HepG2 (cell line): ENCODE data around the gene CCDC157. TPM values are rescaled to one million over a fixed set of nuclear protein-coding genes. Genes with fewer than 3 reads are reported as not detected.

Experiments used
- ATAC-seq: fragments of 200-7000 bp; cut with Tn5 transposase; 3 replicates; pipeline ENCODE4 v1.9.1; 2020; ENCODE audit warnings: mild to moderate bottlenecking, moderate library complexity
- BruUV-seq: library from RNA; stranded (reverse); fragments of 400-500 nt; replicated peaks from 2 replicates; lab custom pipeline; 2021; lab: Mats Ljungman, UMichigan
- CTCF ChIA-PET: fragments of 300-600 bp; formaldehyde crosslinking; extraction: SDS; loops from one replicate; lab custom pipeline; 2021; ENCODE audit warnings: low total read pairs, inconsistent platforms, low intra/inter-chr PET ratio; lab: Yijun Ruan, JAX
- POLR2A ChIA-PET: fragments of 350-600 bp; sonication (Branson Sonifier 250); formaldehyde crosslinking; loops from one replicate; lab custom pipeline; 2020; ENCODE audit warnings: antibody characterized with exemption, inconsistent platforms; lab: Yijun Ruan, JAX
- DNase-seq: peaks from one replicate; pipeline ENCODE4 v3.0.0-alpha.2; 2015; ENCODE audit warnings: low spot score
- FAIRE-seq: peaks from 3 replicates; lab custom pipeline; 2011; peaks lifted over from hg19 to GRCh38; lab: Jason Lieb, UNC
- H2AFZ ChIP-seq: one replicate; pipeline ENCODE4 v1.6.1; 2011; ENCODE audit warnings: low read length, inconsistent platforms
- H3K27ac ChIP-seq: fragments of 300-600 bp; 3 replicates; pipeline ENCODE4 v1.8.0; 2011; ENCODE audit warnings: mixed run types, mild to moderate bottlenecking, mixed read lengths, low read length, inconsistent platforms; ENCODE audit not compliant: insufficient read depth; ENCODE audit errors: extremely low read length
- H3K27me3 ChIP-seq, 2 experiments: fragments of 200-600 bp in 1 of 2; 2 replicates in 1 of 2; 3 replicates in 1 of 2; pipeline versions ENCODE4 v1.6.0 to v1.8.0; 2011; ENCODE audit warnings: low read length in 2 of 2, mild to moderate bottlenecking in 2 of 2, moderate library complexity in 2 of 2, inconsistent platforms in 1 of 2; ENCODE audit not compliant: insufficient read depth in 2 of 2, control insufficient read depth in 1 of 2
- H3K36me3 ChIP-seq, 2 experiments: fragments of 200-600 bp in 1 of 2; replicated peaks in 1 of 2; 2 replicates in 1 of 2; 3 replicates in 1 of 2; pipeline versions ENCODE4 v1.5.1 to v1.8.0; 2011; ENCODE audit warnings: low read length in 2 of 2, inconsistent platforms in 1 of 2; ENCODE audit not compliant: insufficient read depth in 2 of 2, control insufficient read depth in 1 of 2
- H3K4me1 ChIP-seq: 2 replicates; pipeline ENCODE4 v1.5.1; 2012; ENCODE audit warnings: low read length, inconsistent platforms; ENCODE audit not compliant: insufficient read depth
- H3K4me2 ChIP-seq: 2 replicates; pipeline ENCODE4 v1.6.0; 2011; ENCODE audit warnings: low read depth, low read length, inconsistent platforms
- H3K4me3 ChIP-seq, 3 experiments: fragments of 200-600 bp in 1 of 3; sonication (generic), shearing (Covaris generic) in 1 of 3; replicated peaks in 1 of 3; 2 replicates each; pipeline ENCODE4 v1.5.1; 2011 to 2016; ENCODE audit warnings: low read length in 3 of 3, inconsistent platforms in 2 of 3, low read depth in 2 of 3, mild to moderate bottlenecking in 2 of 3, control low read depth in 1 of 3, mixed read lengths in 1 of 3; ENCODE audit not compliant: insufficient read depth in 1 of 3
- H3K79me2 ChIP-seq: one replicate; pipeline ENCODE4 v1.6.1; 2011; ENCODE audit warnings: low read length, inconsistent platforms; ENCODE audit not compliant: insufficient read depth
- H3K9ac ChIP-seq: 2 replicates; pipeline ENCODE4 v1.6.0; 2011; ENCODE audit warnings: mild to moderate bottlenecking, low read depth, low read length, inconsistent platforms; ENCODE audit not compliant: insufficient read depth
- H3K9me3 ChIP-seq: 2 replicates; pipeline ENCODE4 v1.5.1; 2012; ENCODE audit warnings: mild to moderate bottlenecking, low read length
- H4K20me1 ChIP-seq: 2 replicates; pipeline ENCODE4 v1.6.0; 2011; ENCODE audit warnings: inconsistent platforms, mild to moderate bottlenecking, low read length, moderate library complexity; ENCODE audit not compliant: insufficient read depth
- WIZ ChIP-seq: sonication (generic); formaldehyde crosslinking; IDR thresholded peaks from 2 replicates; pipeline ENCODE4 v1.5.1; 2020; ENCODE audit warnings: mild to moderate bottlenecking, missing genetic modification reagents
- ZFYVE20 ChIP-seq: sonication (generic); formaldehyde crosslinking; IDR thresholded peaks from 2 replicates; pipeline ENCODE4 v1.8.0; 2023; ENCODE audit warnings: low read depth, mild to moderate bottlenecking, moderate library complexity, missing genetic modification reagents, borderline replicate concordance
- ZNF431 ChIP-seq: sonication (generic); formaldehyde crosslinking; IDR thresholded peaks from 2 replicates; pipeline ENCODE4 v1.9.0; 2022; ENCODE audit warnings: missing genetic modification reagents, low read depth, mild to moderate bottlenecking, borderline replicate concordance
- ZNF512 ChIP-seq: sonication (generic); formaldehyde crosslinking; IDR thresholded peaks from 2 replicates; pipeline ENCODE4 v1.4.0; 2020; ENCODE audit warnings: mild to moderate bottlenecking, missing genetic modification reagents
- WGBS: methylation state at CpG from one replicate; pipeline ENCODE4 v1.1.6; 2017; ENCODE audit warnings: low lambda C conversion rate; 5-methylcytosine and 5-hydroxymethylcytosine counted together
- in situ Hi-C: cut with HindIII; loops from 2 replicates; pipeline ENCODE4 v1.10.0; 2017; ENCODE audit warnings: low pct_unique_long_range_greater_than_20kb; ENCODE audit not compliant: extremely low pct_ligation_motif_present
- intact Hi-C: fragments of 100-400 bp; cut with micrococcal nuclease; formaldehyde crosslinking; loops from one replicate; pipeline ENCODE4 v1.10.0; 2022; ENCODE audit not compliant: unreplicated experiment
- polyA plus RNA-seq, 8 experiments: library from polyadenylated mRNA; depleted of rRNA in 3 of 8; stranded (reverse) in 7 of 8; unstranded in 1 of 8; fragments of >200 nt; fragmentation: Illumina TruSeq in 4 of 8; extraction: Trizol in 4 of 8; gene quantifications; 2 replicates each; pipeline versions ENCODE4 v1.2.1 to v1.2.3, GENCODE V29; 2011 to 2016; ENCODE audit warnings: low read depth in 4 of 8, missing spikeins in 1 of 8, mixed read lengths in 1 of 8; ENCODE audit not compliant: insufficient read depth in 1 of 8
- total RNA-seq, 5 experiments: library from RNA; depleted of rRNA; stranded (reverse); fragments of >200 nt; fragmentation: Illumina TruSeq; extraction: Trizol; gene quantifications; 2 replicates each; pipeline ENCODE4 v1.2.3, GENCODE V29; 2016; ENCODE audit warnings: low read depth in 1 of 5
- TF ChIP-seq, protein P1 (sequence below): sonication (generic); formaldehyde crosslinking; IDR thresholded peaks from 2 replicates; pipeline ENCODE4 v1.8.0; 2022; ENCODE audit warnings: low read depth, missing genetic modification reagents

CCDC157 gene
- total and polyA plus RNA-seq, 2 of the 13 experiments (the other 11 are each of a cell fraction or from before 2014, with no cell fraction given) = 1.4 to 1.6 TPM

DNA sequence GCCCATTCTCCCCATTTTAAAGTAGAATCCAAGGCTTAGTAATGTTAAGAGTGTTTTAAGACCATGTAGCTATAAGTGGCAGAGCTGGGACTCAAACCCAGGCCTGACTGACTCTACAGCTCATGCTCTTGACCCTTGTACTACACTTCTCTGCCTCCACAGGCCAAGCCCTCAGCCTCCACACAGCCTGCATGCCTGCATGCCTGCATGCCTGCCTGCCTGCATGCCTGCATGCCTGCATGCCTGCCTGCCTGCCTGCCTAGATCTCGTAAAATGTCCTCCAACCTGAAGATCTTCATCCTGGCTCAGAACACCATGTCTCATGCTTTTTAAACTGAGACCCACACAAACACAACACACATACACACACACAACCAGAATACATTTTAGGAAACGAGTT, 48.7 kb upstream of the CCDC157 start:
- no peak for DNase-seq
- peaks cover 0 to 3% of the 10 kb centered on the region in 2 experiments; a peak in 2 of 5 replicates for H3K36me3 ChIP-seq
- no peaks in the 10 kb centered on the region for H3K9me3 ChIP-seq
- H3K4me3 ChIP-seq = no peak overlapping the region
- POLR2A ChIA-PET = no interaction called here
- no peak overlapping the region for H3K27ac ChIP-seq
- no peaks in the 10 kb centered on the region for H3K27me3 ChIP-seq
- no peak for TF ChIP-seq ZNF431
- no peak for TF ChIP-seq WIZ
- TF ChIP-seq, protein P1, sequence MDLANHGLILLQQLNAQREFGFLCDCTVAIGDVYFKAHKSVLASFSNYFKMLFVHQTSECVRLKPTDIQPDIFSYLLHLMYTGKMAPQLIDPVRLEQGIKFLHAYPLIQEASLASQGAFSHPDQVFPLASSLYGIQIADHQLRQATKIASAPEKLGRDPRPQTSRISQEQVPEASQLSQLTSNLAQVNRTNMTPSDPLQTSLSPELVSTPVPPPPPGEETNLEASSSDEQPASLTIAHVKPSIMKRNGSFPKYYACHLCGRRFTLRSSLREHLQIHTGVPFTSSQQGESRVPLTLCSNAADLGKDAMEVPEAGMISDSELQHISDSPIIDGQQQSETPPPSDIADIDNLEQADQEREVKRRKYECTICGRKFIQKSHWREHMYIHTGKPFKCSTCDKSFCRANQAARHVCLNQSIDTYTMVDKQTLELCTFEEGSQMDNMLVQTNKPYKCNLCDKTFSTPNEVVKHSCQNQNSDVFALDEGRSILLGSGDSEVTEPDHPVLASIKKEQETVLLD (CRISPR knock-in tag) = no peak
- no peak for TF ChIP-seq ZFYVE20 (CRISPR knock-in tag)
- TF ChIP-seq ZNF512 (CRISPR knock-in tag) = no peak
- FAIRE-seq = no peak
- H2AFZ ChIP-seq = no peak overlapping the region
- H3K9ac ChIP-seq = no peak overlapping the region
- in situ Hi-C loops (no loop called here), intact Hi-C loops (no loop called here)
- no TSS peak for BruUV-seq
- H4K20me1 ChIP-seq = no peaks in the 10 kb centered on the region
- H3K4me1 ChIP-seq = peaks cover 5% of the 10 kb centered on the region; the same call in 1 of the 2 replicates
- H3K4me2 ChIP-seq = no peak overlapping the region
- ATAC-seq = no peak
- 95% methylated on average over 2 of the region's 2 CpGs for WGBS
- CTCF ChIA-PET = no interaction called here
- no peaks in the 10 kb centered on the region for H3K79me2 ChIP-seq
